AG04449 (cell line): ENCODE results near the gene FAIM.
"Not testable (repeated sequence)": the region's sequence is repeated elsewhere in the genome, so short reads cannot be mapped to it uniquely, and the experiment has no call there.

Source experiments
- CTCF ChIA-PET: fragments of 350-600 bp; formaldehyde crosslinking; extraction: SDS; loops from one replicate; lab custom pipeline; 2021; ENCODE audit warnings: antibody characterized with exemption; lab: Yijun Ruan, JAX
- POLR2A ChIA-PET: fragments of 400-600, 350-600 bp; formaldehyde crosslinking; extraction: SDS; loops from one replicate; lab custom pipeline; 2020; ENCODE audit warnings: antibody characterized with exemption, inconsistent platforms; lab: Yijun Ruan, JAX
- DNase-seq: peaks from one replicate; pipeline ENCODE4 v3.0.0-alpha.2; 2010; ENCODE audit warnings: low read depth, low spot score
- H3K4me3 ChIP-seq: 2 replicates; pipeline ENCODE4 v1.5.1; 2011; ENCODE audit warnings: low read depth, mild to moderate bottlenecking, control low read depth, low read length
- CTCF ChIP-seq: IDR thresholded peaks from one replicate; pipeline ENCODE4 v1.5.1; 2011; ENCODE audit warnings: mild to moderate bottlenecking, moderate library complexity, low read length, control low read depth, inconsistent platforms; ENCODE audit not compliant: insufficient read depth; ENCODE audit errors: missing control alignments

FAIM gene

GRCh38 chr3:138593488-138594149 is 15.0 kb upstream of the FAIM start:
- TF ChIP-seq CTCF: no peak

GRCh38 chr3:138594150-138594934 is 14.2 kb upstream of the FAIM start, which contains the start of gene CEP70:
CEP70 (minus strand) TSS chr3:138594260; CDS start chr3:138572927, 21,333 bp downstream.
- TF ChIP-seq CTCF: peak; percentile 68
- ChIA-PET CTCF (interaction anchor here (0.8 to 22.9 kb wide), 37 partner anchors 9 to 716 kb away, joined by 3 to 731 read pairs (median 5); partner anchors contain the start of genes FAIM, FOXL2 and FOXL2NB), POLR2A (interaction anchor here (0.8 to 1.4 kb wide), 6 partner anchors 100 to 780 kb away, joined by 3 to 5 read pairs (median 4); no protein-coding TSS in a partner anchor)
- peak within 1 kb of the TSS; percentile 84 for H3K4me3 ChIP-seq
- DNase-seq: peak; percentile 65

More at GRCh38 chr3:138593488-138594149, 15.0 kb upstream of the FAIM start:
- peak overlapping the region; percentile 84 for H3K4me3 ChIP-seq
- POLR2A ChIA-PET: interaction anchor here (0.6 to 1.4 kb wide), 7 partner anchors 100 to 780 kb away, joined by 3 to 5 read pairs (median 4); no protein-coding TSS in a partner anchor
- DNase-seq: no peak
- CTCF ChIA-PET: interaction anchor here (0.9 to 22.9 kb wide), 25 partner anchors 10 to 351 kb away, joined by 3 to 731 read pairs (median 8); partner anchors contain the start of gene FAIM

- CTCF ChIA-PET: interaction anchor here (0.7 to 22.9 kb wide), 34 partner anchors 8 to 715 kb away, joined by 3 to 731 read pairs (median 6); partner anchors contain the start of genes FAIM, FOXL2 and FOXL2NB
- DNase-seq: no peak
- POLR2A ChIA-PET: interaction anchor here (0.6 to 1.4 kb wide), 3 partner anchors 320 to 734 kb away, joined by 3 to 5 read pairs (median 3); no protein-coding TSS in a partner anchor
- H3K4me3 ChIP-seq: no peak overlapping the region
- no peak for TF ChIP-seq CTCF
Observed at GRCh38 chr3:138594935-138595610, 13.5 kb upstream of the FAIM start.

GRCh38 chr3:138597186-138597976 is 11.2 kb upstream of the FAIM start:
- CTCF ChIA-PET: interaction anchor here (1.1 to 22.9 kb wide), 4 partner anchors 10 to 323 kb away, joined by 3 to 731 read pairs (median 4); no protein-coding TSS in a partner anchor
- POLR2A ChIA-PET: interaction anchor here (0.6 kb wide), 1 partner anchor 318 kb away, joined by 3 read pairs; no protein-coding TSS in a partner anchor
- not testable (repeated sequence) for H3K4me3 ChIP-seq, DNase-seq

- ChIA-PET CTCF (interaction anchor here (1.1 to 22.9 kb wide), 4 partner anchors 9 to 321 kb away, joined by 3 to 731 read pairs (median 4); no protein-coding TSS in a partner anchor), POLR2A (no interaction called here)
- TF ChIP-seq CTCF: no peak
- no peak for DNase-seq
- H3K4me3 ChIP-seq: no peak overlapping the region
Observed at GRCh38 chr3:138598534-138598933, 10.0 kb upstream of the FAIM start.
